ENCODE data around the gene CCDC167.

DNA sequence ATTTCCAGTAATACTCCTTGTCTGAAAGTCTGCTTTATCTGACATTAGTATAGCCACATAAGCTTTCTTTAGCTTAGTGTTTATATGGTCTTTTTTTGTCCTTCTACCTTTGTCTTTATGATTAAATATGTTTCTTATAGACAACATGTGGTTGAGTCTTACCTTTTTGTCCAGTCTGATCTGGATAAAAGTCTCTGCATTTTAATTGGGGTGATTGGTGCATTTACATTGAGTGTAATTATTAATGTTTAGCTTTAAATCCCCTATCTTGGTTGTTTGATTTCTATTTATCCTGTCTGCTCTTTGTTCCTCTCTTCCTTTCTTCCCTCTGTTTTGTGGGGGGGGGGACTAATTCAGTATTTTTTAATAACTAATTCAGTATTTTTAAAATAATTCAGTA lies 32.0 kb downstream of the CCDC167 start:
- TF ChIP-seq, protein P1, sequence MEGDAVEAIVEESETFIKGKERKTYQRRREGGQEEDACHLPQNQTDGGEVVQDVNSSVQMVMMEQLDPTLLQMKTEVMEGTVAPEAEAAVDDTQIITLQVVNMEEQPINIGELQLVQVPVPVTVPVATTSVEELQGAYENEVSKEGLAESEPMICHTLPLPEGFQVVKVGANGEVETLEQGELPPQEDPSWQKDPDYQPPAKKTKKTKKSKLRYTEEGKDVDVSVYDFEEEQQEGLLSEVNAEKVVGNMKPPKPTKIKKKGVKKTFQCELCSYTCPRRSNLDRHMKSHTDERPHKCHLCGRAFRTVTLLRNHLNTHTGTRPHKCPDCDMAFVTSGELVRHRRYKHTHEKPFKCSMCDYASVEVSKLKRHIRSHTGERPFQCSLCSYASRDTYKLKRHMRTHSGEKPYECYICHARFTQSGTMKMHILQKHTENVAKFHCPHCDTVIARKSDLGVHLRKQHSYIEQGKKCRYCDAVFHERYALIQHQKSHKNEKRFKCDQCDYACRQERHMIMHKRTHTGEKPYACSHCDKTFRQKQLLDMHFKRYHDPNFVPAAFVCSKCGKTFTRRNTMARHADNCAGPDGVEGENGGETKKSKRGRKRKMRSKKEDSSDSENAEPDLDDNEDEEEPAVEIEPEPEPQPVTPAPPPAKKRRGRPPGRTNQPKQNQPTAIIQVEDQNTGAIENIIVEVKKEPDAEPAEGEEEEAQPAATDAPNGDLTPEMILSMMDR (IDR thresholded peaks at IDR 0.05; ENCODE audit: poor library complexity, severe bottlenecking) = no peak
- no peak for TF ChIP-seq POLR2AphosphoS5 (IDR thresholded peaks at IDR 0.05)
- TF ChIP-seq EP300 (conservative IDR thresholded peaks at IDR 0.05; ENCODE audit: poor library complexity, severe bottlenecking) = no peak
- TF ChIP-seq EZH2 (IDR thresholded peaks at IDR 0.05; ENCODE audit: borderline replicate concordance, insufficient read depth, low read length, poor library complexity, severe bottlenecking) = no peak
- no peak for TF ChIP-seq TAF1 (IDR thresholded peaks at IDR 0.05; ENCODE audit: low read depth)

All from neural cell (in vitro differentiated cells).